HG03469 (cell line): ENCODE data around the gene RC3H2.
"Not testable (repeated sequence)": the region's sequence is repeated elsewhere in the genome, so short reads cannot be mapped to it uniquely, and the experiment has no call there.

Source experiments
- ATAC-seq: cut with Tn5 transposase; IDR thresholded peaks from one replicate; pipeline ENCODE4 v1.9.1; 2021; ENCODE audit warnings: mild to moderate bottlenecking, moderate library complexity, moderate number of reproducible peaks; ENCODE audit not compliant: unreplicated experiment

Gene RC3H2

DNA sequence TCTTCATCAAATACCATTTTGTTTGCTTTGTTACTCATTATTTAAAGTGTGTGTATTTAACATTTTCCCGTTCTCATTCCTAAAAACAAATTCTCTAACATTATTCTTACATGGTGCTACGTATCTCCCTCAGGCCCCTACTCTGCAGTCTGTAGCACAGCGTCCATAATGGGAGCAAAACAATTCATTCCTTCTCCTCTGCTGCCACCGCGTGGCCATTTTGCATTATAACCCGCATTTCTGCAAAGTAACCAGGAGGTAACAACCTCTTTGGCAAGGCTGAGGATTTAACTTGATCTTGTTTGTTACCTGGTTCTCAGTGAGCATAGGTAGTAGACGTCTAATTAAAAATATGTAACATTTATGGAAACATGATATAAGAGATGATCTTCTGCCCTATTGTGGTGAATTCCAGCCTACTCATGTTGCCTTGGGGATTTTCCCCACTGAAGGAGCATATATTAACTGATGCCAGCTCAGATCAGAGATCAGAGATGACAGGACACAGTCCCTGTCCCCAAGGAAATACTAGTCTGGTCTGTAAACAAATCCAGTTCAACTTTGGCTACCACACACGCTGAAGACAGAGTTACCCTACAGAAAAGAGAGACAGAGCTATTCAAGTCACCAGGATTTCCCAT is 94.7 kb downstream of the RC3H2 start:
- ATAC-seq: peak; percentile 69

DNA sequence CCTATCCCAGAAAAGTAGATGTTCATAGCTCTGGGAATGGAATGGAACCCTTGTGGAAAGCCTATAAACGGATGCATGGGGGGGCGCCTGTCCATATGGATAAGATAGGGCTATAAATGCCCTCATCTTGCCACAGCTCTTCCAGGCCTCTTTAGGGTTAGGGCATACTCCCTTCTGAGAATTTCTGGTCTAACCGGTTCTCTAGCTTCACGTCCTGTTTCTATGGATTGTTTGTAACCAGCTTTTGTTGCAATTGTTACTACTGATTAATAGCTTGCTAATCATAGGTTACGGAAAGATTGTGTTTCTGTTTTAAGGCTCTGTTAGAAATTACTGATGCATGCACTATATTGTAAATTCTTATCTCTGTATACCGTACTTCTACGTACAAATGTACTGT is 95.9 kb downstream of the RC3H2 start:
- ATAC-seq: not testable (repeated sequence)

DNA sequence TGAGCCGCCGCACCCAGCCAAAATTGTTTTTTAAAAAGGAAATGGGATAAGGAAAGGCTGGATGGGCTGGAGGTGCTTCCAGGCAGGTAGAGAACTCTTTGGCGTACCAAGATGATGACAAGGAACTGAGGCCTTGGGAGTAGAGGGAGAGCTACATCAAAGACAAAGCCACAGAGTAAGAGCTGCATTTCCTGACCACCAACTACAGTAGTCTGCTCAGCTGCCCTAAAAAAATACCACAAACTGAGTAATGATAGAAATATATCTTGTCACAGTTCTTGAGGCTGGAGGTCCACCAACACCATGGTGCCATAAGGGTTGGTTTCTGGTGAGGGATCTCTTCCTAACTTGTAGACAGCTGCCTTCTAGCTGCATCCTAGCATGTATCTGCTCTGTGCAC is 97.0 kb downstream of the RC3H2 start:
- ATAC-seq: no peak

DNA sequence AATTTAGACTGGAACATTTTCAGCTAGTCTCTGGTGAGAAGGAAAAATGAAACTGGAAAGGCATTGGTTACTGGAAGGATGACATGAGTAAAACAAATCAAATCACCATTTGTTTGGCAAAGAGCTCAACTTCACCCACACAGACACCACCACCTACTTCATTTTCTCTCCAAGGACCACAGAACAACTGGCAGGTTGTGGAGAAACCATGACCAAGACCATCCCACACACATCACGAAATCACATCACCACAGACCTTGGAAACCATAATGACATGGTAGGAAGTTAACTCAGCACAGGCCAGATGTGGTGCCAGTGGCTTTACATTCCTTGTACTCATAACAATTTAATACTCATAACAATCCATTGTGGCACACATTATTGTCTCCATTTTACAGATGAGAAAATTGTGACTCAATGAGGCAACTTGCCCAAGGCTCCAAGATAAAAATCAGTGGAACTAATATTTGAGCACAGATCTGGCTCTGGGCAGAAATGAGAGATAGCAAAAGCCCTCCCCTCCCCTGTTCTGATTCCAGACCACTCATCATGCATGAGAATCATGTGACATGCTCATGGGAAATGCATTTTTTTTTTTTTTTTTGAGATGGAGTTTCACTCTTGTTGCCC is 97.8 kb downstream of the RC3H2 start:
- ATAC-seq: no peak

DNA sequence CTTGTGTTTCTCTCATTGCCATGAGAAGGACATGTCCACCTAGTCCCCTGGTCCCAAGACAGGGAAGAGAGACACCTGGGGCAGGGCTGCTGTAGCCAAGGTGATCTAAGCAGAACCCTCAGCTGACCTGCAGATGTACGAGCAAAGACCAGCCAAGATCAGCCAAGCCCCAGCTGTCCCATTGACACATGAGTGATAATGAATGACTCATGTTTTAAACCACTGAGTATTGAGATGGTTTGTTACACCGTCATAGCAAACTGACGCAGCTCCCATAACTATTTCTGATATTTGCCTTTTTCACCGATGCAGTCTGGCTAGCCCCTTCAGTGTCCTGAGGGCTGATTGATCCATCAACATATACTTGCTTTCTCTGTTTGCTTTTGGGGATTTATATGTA is 98.5 kb downstream of the RC3H2 start:
- no peak for ATAC-seq

DNA sequence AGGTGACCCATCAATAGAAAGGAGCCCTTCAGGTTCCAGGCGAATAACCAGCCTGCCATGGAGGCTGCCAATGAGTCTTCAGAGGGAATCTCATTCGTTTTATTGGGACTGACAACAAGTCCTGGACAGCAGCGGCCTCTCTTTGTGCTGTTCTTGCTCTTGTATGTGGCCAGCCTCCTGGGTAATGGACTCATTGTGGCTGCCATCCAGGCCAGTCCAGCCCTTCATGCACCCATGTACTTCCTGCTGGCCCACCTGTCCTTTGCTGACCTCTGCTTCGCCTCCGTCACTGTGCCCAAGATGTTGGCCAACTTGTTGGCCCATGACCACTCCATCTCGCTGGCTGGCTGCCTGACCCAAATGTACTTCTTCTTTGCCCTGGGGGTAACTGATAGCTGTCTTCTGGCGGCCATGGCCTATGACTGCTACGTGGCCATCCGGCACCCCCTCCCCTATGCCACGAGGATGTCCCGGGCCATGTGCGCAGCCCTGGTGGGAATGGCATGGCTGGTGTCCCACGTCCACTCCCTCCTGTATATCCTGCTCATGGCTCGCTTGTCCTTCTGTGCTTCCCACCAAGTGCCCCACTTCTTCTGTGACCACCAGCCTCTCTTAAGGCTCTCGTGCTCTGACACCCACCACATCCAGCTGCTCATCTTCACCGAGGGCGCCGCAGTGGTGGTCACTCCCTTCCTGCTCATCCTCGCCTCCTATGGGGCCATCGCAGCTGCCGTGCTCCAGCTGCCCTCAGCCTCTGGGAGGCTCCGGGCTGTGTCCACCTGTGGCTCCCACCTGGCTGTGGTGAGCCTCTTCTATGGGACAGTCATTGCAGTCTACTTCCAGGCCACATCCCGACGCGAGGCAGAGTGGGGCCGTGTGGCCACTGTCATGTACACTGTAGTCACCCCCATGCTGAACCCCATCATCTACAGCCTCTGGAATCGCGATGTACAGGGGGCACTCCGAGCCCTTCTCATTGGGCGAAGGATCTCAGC is 104.8 kb downstream of the RC3H2 start, which contains the start of gene OR1K1:
Gene OR1K1 (plus strand): TSS at position 58 of the 995 bp plus-strand sequence. CDS start 0 bp downstream, at position 58.
- no peak for ATAC-seq

DNA sequence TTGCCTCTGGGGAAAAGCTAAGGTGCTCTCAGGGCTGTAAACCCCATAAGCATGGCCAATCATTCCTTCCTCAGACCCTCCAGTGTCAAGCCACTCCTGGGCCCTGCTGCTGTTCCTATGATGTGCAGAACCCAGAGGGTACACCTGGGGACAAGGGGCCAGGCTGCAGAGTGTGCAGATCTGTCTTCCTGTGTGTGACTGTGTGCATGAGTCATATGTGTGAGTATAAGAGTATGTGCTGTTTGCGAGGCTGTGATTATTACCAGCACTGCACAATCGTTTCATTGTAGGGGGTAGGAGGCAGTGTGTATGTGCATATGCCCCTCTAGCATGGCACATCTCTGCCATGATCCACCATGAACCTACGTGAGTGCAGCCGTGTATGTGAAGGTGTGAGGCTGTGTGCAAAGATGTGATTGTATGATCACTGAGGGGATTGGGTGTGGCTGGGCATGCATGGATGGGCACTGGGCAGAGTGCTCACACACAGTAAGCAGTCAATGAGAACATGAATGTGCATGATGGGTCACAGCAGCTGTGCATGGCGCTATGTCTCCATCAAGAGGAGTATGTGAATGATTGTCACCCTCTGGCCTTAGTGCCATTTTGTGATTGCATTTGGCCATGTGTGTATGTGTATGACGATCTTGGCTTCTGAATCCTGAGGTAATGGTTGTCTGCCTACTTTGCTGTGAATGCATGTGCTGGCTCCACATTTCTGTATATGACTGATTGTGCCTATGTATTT is 107.7 kb downstream of the RC3H2 start:
- ATAC-seq: no peak
